NCI-H1930 (cell line): Measurements from ENCODE around the gene AIG1.
"Not testable (repeated sequence)": the region's sequence is repeated elsewhere in the genome, so short reads cannot be mapped to it uniquely, and the experiment has no call there.

ENCODE experiments used
- DNase-seq, 2 experiments: peaks; one replicate each; lab custom pipeline; 2025; lab: John Stamatoyannopoulos, UW

The AIG1 gene

DNA sequence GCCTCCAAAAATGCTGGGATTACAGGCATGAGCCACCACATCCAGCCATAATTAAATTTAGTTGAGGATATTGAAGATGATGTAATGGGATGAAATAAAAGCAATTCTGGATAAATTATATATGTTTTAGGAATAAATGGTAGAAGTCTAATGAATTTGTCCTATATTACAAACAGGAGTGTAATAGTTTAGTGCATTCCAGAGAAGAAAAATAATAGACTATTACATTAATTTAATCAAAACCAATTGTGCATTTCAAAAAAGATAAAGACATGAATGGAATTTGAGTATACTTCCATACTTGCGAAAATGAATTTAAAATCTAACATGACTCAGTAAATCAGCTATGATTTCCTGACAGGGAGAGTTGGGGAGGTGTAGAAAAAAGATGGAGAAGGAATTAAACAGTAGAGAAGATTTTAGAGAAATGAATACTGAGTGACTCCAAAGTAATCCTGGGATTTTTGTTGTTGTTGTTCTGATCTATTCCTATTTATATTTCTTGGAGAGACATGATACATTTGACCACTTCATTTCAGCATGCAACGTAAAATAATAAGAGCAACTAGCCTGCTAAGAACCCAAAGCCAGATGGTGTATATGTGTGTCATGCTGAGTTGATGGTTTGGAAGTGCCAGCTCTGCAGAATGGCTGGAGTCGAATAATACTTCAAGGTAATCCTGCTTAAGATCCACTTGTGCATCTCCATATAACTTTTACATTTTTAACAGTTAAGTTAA is 67.4 kb downstream of the AIG1 start:
- DNase-seq = no peak

DNA sequence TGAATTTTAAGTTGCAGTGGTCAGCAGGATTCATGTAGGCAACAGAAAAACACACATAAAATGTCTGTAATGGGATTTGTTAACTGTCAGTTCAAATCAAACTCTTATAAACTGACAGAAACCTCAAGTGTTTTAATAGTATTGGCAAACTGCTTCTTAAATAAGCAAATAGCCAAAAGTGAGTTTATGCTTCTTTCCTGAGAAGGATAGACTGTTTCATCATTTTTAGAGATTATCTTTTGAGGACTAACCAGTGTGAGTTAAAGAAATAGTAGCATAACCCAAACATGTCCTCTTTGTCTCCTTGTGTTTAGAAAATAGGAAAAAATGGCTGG is 68.0 kb downstream of the AIG1 start:
- DNase-seq = no peak

DNA sequence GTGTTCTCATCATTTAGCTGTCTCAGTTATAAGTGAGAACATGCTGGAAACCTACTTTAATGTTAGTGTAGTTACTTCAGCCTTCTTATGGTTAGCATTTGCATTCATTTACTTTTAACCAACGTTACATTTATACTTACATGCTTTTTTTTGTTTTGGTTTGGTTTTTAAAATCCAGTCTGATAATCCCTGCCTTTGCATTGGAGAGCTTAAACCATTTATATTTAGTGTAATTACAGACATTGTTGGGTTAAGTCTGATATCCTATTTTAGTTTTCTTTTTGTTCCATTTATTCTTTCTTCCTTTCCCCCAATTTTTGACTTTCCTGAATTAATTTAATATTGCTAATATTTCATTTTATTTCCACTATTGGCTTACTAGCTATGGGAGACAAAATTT is 70.2 kb downstream of the AIG1 start:
- no peak for DNase-seq

DNA sequence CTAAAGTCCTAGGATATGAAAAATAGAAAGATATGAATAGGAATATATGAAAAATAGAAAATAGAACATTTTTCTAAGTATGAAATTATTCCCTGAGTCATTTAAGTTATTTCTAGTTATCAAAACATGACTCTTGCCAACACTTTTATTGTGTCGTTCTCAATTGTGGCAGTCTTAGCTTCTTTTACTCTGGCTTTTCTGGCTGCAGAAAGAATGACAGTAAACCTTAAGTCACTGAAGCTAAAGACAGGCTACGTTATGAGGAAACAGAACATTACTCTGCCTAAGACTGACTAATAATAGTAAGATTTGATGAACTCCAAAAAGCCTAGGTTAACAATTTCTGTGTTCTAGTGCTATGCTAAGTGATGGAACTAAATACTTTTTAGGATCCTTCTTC is 74.6 kb downstream of the AIG1 start:
- DNase-seq = no peak

DNA sequence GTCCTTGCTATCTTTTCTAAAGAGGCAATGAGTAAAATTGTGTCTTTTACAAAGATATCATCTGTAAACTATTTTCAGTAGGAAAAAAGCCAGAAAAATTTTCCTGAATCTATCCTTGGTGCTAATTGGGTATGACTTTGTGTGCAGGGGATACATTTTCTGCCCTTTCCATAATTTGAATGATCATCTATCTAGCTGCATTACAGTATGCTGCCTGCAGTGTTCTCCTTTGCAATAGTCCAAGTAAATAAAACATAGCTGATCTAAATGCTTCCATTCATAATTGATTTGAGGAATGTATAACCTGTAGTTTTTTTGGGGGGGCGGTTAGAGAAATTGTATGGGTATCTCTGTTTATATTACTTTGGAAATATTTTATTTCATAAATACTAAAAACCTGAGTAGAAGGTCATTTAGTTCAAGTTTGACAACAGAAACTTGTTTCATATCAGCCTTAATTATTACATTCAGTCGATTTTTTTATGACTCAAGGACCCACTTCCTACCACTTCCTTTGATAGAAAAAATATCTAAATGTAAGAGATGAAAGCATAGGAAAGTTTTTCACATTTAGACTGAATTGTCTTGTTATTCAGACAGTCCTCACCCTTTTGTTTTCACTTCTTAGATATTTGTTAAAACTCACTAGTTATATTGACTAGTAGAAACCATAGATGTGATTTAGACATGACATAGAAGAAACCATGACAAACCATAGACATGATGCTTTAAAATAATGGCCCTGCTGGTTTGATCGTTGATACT is 75.3 kb downstream of the AIG1 start:
- DNase-seq = no peak

DNA sequence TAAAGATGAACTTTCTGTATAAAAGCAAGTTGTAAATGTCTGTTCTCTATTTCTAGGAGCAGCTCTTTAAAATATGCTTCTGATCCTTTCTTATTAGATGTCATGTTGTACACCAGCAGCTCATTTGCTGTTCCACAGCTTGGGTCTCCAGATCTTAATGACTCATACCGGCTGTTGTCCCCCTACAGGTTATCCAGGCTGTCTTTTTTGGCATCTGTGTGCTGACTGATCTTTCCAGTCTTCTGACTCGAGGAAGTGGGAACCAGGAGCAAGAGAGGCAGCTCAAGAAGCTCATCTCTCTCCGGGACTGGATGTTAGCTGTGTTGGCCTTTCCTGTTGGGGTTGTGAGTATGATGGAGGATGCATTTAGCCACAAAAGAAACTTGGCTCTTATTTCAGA is 76.0 kb downstream of the AIG1 start:
- DNase-seq = no peak

DNA sequence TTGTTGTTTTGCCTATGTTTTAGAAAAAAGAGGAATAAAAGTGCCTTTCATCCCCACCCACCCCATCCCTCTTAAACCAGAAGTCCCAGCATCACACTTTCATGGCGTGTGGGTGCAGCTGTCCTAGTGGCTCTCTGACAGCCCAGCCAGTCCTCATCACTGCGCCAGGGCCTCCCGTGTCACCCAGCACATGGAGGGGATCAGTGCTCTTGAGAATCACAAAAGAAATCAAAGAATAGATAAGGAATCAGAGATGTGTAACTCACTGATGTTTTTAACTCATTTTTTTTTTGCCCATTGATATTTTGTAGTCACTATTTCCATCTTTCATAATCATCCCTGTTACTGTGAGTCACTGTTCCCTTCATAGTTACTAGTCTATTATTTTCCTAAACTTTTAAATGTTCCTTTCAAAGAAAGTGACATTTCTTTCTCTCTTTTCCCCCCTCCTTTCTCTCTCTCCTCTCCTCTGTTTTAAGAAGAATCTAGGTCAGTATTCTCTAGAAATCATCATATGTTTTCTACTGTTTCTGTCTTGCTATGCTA is 78.6 kb downstream of the AIG1 start:
- no peak for DNase-seq

DNA sequence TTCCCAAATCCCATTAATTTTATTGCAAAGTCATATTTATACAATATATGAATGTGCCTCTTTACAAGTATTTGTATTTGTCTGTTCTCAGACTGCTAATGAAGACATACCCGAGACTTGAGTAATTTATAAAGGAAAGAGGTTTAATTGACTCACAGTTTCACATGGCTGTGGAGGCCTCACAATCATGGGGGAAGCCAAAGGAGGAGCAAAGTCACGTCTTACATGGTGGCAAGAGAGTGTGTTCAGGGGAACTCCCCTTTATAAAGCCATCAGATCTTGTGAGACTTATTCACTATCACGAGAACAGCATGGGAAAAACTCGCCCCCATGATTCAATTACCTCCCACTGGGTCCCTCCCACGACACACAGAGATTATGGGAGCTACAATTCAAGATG is 79.2 kb downstream of the AIG1 start:
- not testable (repeated sequence) for DNase-seq

DNA sequence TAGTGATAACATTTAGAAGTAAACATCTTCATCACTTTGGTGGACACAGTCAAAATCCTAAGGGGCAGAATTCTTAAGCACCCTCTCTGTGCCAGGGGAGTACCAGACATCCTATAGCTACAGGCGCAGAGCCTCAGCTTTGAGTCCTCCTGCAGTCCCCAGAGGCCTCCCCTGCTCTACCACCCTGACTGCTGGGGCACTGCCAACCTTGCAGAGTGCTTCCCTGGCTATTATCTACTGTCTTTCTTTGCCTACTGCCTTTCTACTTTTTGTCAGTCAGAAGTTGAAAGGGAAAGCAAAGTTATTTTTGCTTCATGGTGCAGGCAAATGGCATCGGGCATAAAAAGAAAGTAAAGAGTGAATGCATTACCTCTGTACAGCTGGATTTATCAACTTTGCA is 80.1 kb downstream of the AIG1 start:
- DNase-seq = no peak

DNA sequence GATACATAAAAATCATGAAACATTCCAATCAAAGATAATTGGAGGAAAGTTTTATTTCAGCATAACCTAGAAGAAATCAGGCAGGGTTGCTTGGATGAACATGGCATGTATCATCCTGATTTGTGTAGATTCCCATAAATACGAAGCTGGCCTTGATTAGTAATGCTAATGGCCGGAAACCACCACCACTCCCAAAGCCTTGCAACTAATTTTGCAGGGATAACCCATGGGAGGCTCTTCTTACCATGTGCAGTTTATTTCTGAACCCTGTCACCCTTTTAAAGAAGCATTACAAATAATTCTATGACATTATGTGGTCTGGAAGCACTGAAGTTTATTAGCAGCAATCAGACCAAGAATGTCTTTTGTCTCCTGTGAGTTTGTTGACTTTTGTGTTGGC is 80.8 kb downstream of the AIG1 start:
- DNase-seq = no peak

DNA sequence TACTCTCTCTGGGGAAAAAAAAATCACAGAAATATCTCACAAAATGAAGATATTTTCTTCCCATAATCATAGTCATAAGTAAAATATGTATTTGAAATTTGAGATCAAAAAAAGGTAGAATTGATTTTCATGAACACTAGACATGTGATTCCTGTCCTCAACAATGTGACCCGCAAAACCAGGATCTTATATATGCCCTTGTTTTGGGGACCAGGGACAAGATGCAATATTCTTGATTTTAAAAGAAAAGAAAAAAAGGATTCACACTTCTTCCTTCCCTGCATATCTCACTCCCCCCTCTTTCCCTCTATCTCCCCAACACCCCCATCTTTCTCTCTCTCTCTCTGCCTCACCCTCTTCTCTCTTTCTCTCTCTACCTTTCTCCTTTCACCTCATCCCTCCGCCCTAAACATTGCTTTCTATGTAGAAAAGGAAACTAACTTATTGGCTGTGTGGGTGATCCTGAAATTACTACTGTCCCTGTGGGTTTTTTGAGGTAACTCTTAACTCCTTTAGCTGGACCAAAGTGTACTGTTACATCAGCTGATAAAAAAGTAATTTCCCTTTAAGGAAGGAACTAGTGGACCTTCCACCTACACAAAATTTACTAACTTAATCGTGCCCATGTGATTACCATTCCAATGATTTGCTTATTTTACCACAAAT is 85.6 kb downstream of the AIG1 start:
- no peak for DNase-seq

DNA sequence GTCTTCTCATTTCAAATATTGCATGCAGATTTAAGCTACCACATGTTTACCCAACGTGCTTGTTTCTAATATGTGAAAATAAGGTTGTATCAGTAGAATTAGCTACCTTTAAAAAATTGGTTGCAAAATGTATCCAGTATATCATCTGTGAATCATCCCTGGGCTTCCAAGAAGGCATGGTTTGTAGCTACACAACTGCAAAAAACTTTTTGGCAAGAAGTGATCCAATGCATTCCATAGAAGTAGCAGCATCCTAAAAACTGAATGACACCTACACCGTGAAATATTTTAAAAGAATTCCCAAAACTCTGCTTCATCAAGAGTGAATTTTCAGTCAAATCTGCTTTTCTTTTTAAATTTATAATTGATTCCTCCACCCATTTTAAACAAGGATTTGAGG is 89.1 kb downstream of the AIG1 start:
- no peak for DNase-seq

DNA sequence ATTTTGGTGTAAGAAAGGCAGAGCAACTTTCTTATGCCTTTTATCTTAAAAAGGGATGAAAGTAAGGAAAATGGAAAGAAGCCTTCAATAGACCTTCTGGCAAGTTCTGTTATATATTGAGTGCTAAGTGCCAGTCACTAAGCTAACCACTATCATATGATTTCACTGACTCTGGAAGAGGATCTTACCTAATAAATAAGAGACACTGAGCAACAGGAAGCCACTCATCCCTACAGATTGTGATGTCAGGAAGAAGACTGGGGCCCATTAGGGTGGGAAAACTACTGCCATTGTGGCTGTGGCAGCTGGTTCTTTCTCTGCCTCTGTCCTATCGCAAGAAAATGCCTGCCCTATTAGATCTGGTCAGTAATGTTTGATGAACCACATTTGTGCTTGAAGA is 89.6 kb downstream of the AIG1 start:
- DNase-seq = no peak

DNA sequence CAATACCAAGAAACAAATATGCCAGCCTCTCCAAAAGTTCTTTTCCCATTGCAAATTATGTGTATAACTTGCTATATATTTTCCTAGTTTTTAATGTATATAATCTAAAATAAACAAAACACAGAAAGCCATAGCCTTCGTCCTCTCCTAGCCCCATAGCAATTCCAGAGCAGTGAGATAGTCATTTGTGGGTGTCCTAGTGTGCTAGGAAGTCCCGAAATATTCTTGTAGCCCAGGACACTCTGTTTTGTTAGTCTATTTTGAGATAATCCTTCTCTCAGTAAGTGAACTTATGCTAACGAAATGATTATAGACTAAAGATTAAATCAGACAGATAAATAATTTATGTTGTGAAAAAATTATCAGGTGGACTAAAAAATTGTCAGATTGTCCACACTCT is 90.7 kb downstream of the AIG1 start:
- DNase-seq = no peak

DNA sequence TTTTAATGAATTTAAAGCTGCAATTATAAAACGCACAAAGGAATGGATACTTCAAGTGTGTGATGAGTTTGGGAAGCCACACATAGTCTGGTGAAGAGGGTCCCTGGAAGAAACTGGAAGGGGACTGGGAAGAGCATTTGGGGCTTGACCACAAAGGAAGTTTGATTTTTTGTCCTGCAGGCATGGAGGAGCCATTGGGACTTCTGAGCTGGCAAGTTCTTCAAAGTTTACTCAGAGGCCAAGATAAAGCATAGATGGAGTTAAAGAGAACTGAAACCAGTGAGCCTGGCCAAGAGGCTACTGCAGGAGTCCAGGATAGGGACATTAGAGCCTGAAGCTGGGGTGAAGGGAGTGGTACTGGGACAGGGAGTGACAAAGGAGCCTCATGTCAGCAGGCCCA is 95.0 kb downstream of the AIG1 start:
- DNase-seq = no peak

DNA sequence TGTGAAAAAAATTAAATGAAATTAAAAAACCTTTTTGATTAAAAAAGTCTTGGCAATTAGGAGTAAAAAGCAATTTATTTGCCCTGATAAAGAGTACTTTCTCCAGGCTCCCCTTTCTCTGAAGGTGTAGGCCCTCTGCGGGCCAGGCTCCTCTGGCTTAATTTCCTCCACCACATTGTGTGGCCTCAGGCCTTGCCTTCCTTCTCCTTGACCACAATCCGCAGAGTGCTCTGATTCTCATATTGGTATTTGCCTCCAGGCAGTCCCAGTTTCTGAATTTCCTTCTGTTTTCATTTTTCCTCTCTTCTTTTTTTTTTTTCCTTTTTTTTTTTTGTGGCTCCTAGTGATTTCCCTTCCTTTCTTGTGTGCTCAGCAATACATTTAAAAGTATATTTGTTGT is 96.4 kb downstream of the AIG1 start:
- no peak for DNase-seq

DNA sequence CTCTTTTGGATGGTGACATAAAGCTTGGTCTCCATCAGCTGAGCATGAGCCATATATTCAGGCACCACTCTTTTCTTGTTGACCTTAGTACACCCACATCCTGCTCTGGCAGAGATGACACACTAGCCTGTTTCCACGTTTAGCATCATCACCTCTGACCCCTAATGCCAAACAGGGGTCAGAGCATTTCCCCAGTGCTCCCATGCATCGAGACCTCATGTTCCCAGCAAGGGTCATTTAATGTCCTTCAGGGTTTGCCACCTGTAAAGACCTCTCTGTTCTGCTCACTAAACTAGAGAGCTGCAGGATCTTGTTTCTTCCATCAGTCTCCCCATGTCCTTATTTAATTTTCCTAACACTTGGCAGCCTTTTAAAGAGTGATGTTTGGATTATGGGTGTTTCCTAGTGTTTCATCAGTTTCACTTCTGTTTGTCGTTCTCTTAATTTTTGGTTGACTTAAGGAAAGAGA is 97.5 kb downstream of the AIG1 start:
- DNase-seq = no peak

DNA sequence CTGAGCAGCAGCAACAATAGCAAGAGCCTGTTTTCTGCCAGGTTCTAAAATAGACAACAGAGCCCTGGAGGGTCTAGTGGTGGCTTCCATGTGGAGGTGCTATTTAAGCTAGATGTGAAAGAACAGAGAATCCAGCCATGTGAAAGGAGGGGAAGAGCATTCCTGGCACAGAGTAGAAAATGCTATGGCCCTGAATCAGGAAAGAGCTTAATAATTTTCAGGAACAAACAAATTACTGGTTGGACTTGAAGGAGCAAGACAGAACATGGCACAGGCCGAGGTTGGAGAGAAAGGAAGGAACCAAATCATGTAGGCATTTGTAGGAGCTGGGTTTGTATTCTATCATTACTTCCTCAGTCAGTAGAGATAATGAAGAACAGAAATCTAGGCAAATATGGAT is 98.3 kb downstream of the AIG1 start:
- DNase-seq = no peak

DNA sequence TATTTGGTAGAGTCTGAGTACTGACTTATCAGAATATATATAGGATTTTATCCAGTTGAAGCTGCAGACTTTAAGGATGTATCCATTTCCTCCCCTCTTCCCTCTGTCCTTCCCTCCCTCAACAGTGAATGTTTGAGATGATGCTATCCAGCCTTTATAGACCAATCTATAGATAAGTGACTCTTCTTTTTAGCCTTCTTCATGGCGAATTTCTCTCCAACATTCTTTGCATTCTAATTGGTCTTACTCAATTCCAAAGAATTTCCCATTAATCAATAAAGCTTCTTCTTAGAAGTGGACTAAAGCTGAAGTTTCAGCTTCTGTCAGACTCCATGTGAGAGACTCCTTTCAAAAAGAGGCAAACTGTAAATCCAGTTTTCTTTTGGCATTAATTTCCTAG is 99.3 kb downstream of the AIG1 start:
- no peak for DNase-seq

DNA sequence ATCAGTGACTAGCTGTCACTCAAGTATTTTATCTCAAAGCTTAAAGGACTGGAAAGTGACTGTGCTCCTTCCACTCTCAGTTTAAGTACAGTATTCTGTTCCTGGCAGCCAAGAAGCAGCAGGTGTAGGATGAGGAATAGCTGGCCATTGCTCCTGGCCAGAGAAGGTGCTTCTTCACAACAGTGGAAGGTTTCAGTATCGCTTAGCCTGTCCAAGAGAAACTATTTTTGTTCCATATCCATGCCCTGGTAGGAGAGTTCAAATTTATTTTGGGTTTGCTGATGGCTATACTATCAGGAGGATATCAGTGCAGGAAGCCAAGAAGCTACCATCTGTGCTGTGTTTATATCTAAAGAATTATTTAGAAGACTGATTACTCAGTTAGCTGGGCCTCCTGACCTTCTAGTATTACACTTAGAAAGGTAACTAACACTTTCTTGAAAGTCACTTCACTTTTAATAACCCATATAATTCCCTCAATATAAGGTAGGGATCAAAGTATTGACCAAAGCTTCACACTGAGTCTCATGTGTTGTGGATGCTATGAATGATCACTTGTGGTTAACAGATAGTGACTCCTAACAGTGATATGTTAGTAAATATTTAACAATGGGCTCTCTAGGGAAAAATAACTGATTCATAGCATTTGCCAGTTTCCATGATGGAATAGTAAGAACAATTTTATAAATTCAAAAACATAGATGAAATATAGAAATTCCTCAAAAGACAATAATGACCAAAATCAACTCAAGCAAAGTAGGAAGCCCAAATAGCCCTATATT is 99.9 kb downstream of the AIG1 start:
- no peak for DNase-seq

DNA sequence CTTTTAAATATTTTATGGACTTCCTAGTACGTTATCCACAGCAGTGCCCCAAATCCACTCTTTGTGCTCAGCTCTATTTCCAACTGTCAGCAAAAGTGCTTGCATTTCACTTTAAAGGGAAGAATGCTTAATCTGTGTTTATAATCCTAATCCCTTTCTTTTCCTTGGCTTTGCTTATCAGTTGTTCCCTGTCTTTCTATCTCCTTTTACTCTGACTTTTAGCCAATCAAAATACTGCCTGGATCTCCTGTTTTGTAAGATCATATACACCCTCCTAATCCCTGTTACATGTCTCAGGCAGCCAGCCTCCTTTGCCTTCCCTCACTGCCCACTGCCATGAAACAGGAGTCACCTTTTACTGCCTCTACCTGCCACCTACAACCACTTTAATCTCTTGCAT is 102.9 kb downstream of the AIG1 start:
- DNase-seq = no peak

DNA sequence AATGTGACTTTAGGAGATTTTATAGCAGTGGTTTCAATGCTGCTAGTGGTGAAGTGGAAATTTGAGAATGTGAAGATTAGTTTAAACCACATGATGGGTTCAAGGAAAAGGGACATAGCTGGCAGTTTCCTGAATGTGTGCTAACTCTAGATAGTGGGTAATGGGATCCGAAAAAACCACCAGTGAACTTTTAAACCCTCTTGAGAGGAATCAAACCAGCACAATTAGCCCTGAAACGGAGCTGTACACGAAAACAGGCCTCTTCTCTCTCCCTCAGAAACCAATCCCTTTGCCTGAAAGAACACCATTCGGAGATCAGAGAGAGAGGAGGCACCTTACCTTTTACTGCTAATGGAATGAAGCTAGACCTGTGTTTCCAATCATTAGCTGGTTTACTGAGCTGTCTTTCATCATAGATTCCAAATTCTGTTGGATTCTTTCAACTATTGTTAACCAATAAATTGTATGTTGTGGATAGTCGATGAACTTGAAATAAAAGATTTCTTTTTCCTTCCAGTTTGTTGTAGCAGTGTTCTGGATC is 103.9 kb downstream of the AIG1 start:
- DNase-seq = no peak
